ENCODE results near the gene PCBP3.
A peak's percentile ranks its signal among the peaks of the same experiment; 100 is the strongest.
"Not testable (repeated sequence)": the region's sequence is repeated elsewhere in the genome, so short reads cannot be mapped to it uniquely, and the experiment has no call there.

Gene PCBP3

GRCh38 chr21:45808663-45809062 lies 165.1 kb downstream of the PCBP3 start:
- DNase-seq (ENCODE audit: low read depth in 2 of 2) = not testable (repeated sequence)

- DNase-seq (ENCODE audit: low read depth in 2 of 2) = no peak
These were observed 165.9 kb downstream of the PCBP3 start for GRCh38 chr21:45809421-45809820.

GRCh38 chr21:45811136-45811535 lies 167.6 kb downstream of the PCBP3 start:
- DNase-seq (ENCODE audit: low read depth in 2 of 2) = no peak

GRCh38 chr21:45814210-45814940 lies 170.8 kb downstream of the PCBP3 start:
- DNase-seq (ENCODE audit: low read depth in 2 of 2) = not testable (repeated sequence)

- not testable (repeated sequence) for DNase-seq (ENCODE audit: low read depth in 2 of 2)
These were observed 172.3 kb downstream of the PCBP3 start for GRCh38 chr21:45815781-45816180.

- DNase-seq (ENCODE audit: low read depth in 2 of 2) = no peak
These were observed 173.3 kb downstream of the PCBP3 start for GRCh38 chr21:45816794-45817193.

- no peak for DNase-seq (ENCODE audit: low read depth in 2 of 2)
These were observed 173.8 kb downstream of the PCBP3 start for GRCh38 chr21:45817345-45817744.

- no peak for DNase-seq (ENCODE audit: low read depth in 2 of 2)
These were observed 174.9 kb downstream of the PCBP3 start for GRCh38 chr21:45818276-45818903.

GRCh38 chr21:45818904-45819285 lies 175.4 kb downstream of the PCBP3 start:
- peak in 1 of 2 donors; percentile 26 for DNase-seq (ENCODE audit: low read depth in 2 of 2)

- no peak for DNase-seq (ENCODE audit: low read depth in 2 of 2)
These were observed 176.1 kb downstream of the PCBP3 start for GRCh38 chr21:45819478-45820170.

- DNase-seq (ENCODE audit: low read depth in 2 of 2) = peak; percentile 50 to 67
These were observed 176.9 kb downstream of the PCBP3 start for GRCh38 chr21:45820171-45821091.

- no peak for DNase-seq (ENCODE audit: low read depth in 2 of 2)
These were observed 177.9 kb downstream of the PCBP3 start for GRCh38 chr21:45821315-45821962.

GRCh38 chr21:45821998-45822397 lies 178.5 kb downstream of the PCBP3 start:
- DNase-seq (ENCODE audit: low read depth in 2 of 2) = no peak

GRCh38 chr21:45822429-45823099 lies 179.0 kb downstream of the PCBP3 start:
- no peak for DNase-seq (ENCODE audit: low read depth in 2 of 2)

- DNase-seq (ENCODE audit: low read depth in 2 of 2) = no peak
These were observed 179.7 kb downstream of the PCBP3 start for GRCh38 chr21:45823100-45823681.

- DNase-seq (ENCODE audit: low read depth in 2 of 2) = no peak
These were observed 181.2 kb downstream of the PCBP3 start for GRCh38 chr21:45824546-45825215.

- no peak for DNase-seq (ENCODE audit: low read depth in 2 of 2)
These were observed 181.7 kb downstream of the PCBP3 start for GRCh38 chr21:45825219-45825618.

GRCh38 chr21:45826676-45827301 lies 183.3 kb downstream of the PCBP3 start:
- DNase-seq (ENCODE audit: low read depth in 2 of 2) = no peak

GRCh38 chr21:45827302-45827692 lies 183.8 kb downstream of the PCBP3 start:
- DNase-seq (ENCODE audit: low read depth in 2 of 2) = no peak

Measured in stimulated activated CD8-positive, alpha-beta memory T cell treated with anti-CD3 and anti-CD28 coated beads, Interleukin-2, amount 100 ng/mL, for 1 hour (primary cell).